ENCODE measurements around the gene DSC3.
"Not testable (repeated sequence)": the region's sequence is repeated elsewhere in the genome, so short reads cannot be mapped to it uniquely, and the experiment has no call there.

The DSC3 gene

GRCh38 chr18:30992231-30992630, 50.3 kb downstream of the DSC3 start:
- H3K4me1 ChIP-seq (ENCODE audit: control insufficient read depth, low read depth, low read length): peaks cover 7% of the 10 kb centered on the region
- no peaks in the 10 kb centered on the region for H3K27me3 ChIP-seq (ENCODE audit: control insufficient read depth, insufficient read depth, low read length)
- no peak overlapping the region for H3K4me3 ChIP-seq (ENCODE audit: low read length)
- H3K27ac ChIP-seq (ENCODE audit: low read length): no peak overlapping the region
- no peak overlapping the region for H3K9ac ChIP-seq (ENCODE audit: low read length)
- no peaks in the 10 kb centered on the region for H3K9me3 ChIP-seq (ENCODE audit: control insufficient read depth, low read depth, low read length)
- H3K36me3 ChIP-seq (ENCODE audit: control insufficient read depth, low read depth, low read length): no peaks in the 10 kb centered on the region

- H3K9ac ChIP-seq (ENCODE audit: low read length): no peak overlapping the region
- H3K9me3 ChIP-seq (ENCODE audit: control insufficient read depth, low read depth, low read length): no peaks in the 10 kb centered on the region
- no peaks in the 10 kb centered on the region for H3K27me3 ChIP-seq (ENCODE audit: control insufficient read depth, insufficient read depth, low read length)
- H3K36me3 ChIP-seq (ENCODE audit: control insufficient read depth, low read depth, low read length): no peaks in the 10 kb centered on the region
- H3K4me3 ChIP-seq (ENCODE audit: low read length): no peak overlapping the region
- no peak overlapping the region for H3K27ac ChIP-seq (ENCODE audit: low read length)
- H3K4me1 ChIP-seq (ENCODE audit: control insufficient read depth, low read depth, low read length): no peaks in the 10 kb centered on the region
Observed at GRCh38 chr18:30991397-30991796, 51.1 kb downstream of the DSC3 start.

GRCh38 chr18:30989141-30989540, 53.4 kb downstream of the DSC3 start:
- Histone ChIP-seq H3K9me3 (ENCODE audit: control insufficient read depth, low read depth, low read length) (no peaks in the 10 kb centered on the region), H3K27me3 (ENCODE audit: control insufficient read depth, insufficient read depth, low read length) (no peaks in the 10 kb centered on the region), H3K4me3 (ENCODE audit: low read length) (no peak overlapping the region), H3K27ac (ENCODE audit: low read length) (no peak overlapping the region), H3K4me1 (ENCODE audit: control insufficient read depth, low read depth, low read length) (no peaks in the 10 kb centered on the region), H3K36me3 (ENCODE audit: control insufficient read depth, low read depth, low read length) (no peaks in the 10 kb centered on the region), H3K9ac (ENCODE audit: low read length) (no peak overlapping the region)

- Histone ChIP-seq H3K9ac (ENCODE audit: low read length) (no peak overlapping the region), H3K4me1 (ENCODE audit: control insufficient read depth, low read depth, low read length) (no peaks in the 10 kb centered on the region), H3K27ac (ENCODE audit: low read length) (no peak overlapping the region), H3K27me3 (ENCODE audit: control insufficient read depth, insufficient read depth, low read length) (no peaks in the 10 kb centered on the region), H3K4me3 (ENCODE audit: low read length) (no peak overlapping the region), H3K36me3 (ENCODE audit: control insufficient read depth, low read depth, low read length) (no peaks in the 10 kb centered on the region), H3K9me3 (ENCODE audit: control insufficient read depth, low read depth, low read length) (no peaks in the 10 kb centered on the region)
Observed at GRCh38 chr18:30988440-30988839, 54.1 kb downstream of the DSC3 start.

- H3K4me3 ChIP-seq (ENCODE audit: low read length): no peak overlapping the region
- H3K4me1 ChIP-seq (ENCODE audit: control insufficient read depth, low read depth, low read length): no peaks in the 10 kb centered on the region
- no peaks in the 10 kb centered on the region for H3K27me3 ChIP-seq (ENCODE audit: control insufficient read depth, insufficient read depth, low read length)
- H3K9me3 ChIP-seq (ENCODE audit: control insufficient read depth, low read depth, low read length): no peaks in the 10 kb centered on the region
- no peaks in the 10 kb centered on the region for H3K36me3 ChIP-seq (ENCODE audit: control insufficient read depth, low read depth, low read length)
- no peak overlapping the region for H3K9ac ChIP-seq (ENCODE audit: low read length)
- no peak overlapping the region for H3K27ac ChIP-seq (ENCODE audit: low read length)
Observed at GRCh38 chr18:30987467-30988241, 54.9 kb downstream of the DSC3 start.

GRCh38 chr18:30985753-30986152, 56.8 kb downstream of the DSC3 start:
- Histone ChIP-seq H3K4me1 (ENCODE audit: control insufficient read depth, low read depth, low read length) (no peaks in the 10 kb centered on the region), H3K27ac (ENCODE audit: low read length) (no peak overlapping the region), H3K36me3 (ENCODE audit: control insufficient read depth, low read depth, low read length) (no peaks in the 10 kb centered on the region), H3K27me3 (ENCODE audit: control insufficient read depth, insufficient read depth, low read length) (no peaks in the 10 kb centered on the region), H3K4me3 (ENCODE audit: low read length) (no peak overlapping the region), H3K9ac (ENCODE audit: low read length) (no peak overlapping the region), H3K9me3 (ENCODE audit: control insufficient read depth, low read depth, low read length) (no peaks in the 10 kb centered on the region)

GRCh38 chr18:30982285-30982992, 60.1 kb downstream of the DSC3 start:
- Histone ChIP-seq H3K9me3 (ENCODE audit: control insufficient read depth, low read depth, low read length) (no peaks in the 10 kb centered on the region), H3K27me3 (ENCODE audit: control insufficient read depth, insufficient read depth, low read length) (no peaks in the 10 kb centered on the region), H3K9ac (ENCODE audit: low read length) (no peak overlapping the region)

GRCh38 chr18:30978091-30978490, 64.5 kb downstream of the DSC3 start:
- H3K4me1 ChIP-seq (ENCODE audit: control insufficient read depth, low read depth, low read length); H3K9ac ChIP-seq (ENCODE audit: low read length); H3K27ac ChIP-seq (ENCODE audit: low read length): not testable (repeated sequence)

More at GRCh38 chr18:30982285-30982992, 60.1 kb downstream of the DSC3 start:
- no peak overlapping the region for H3K4me3 ChIP-seq (ENCODE audit: low read length)
- no peaks in the 10 kb centered on the region for H3K4me1 ChIP-seq (ENCODE audit: control insufficient read depth, low read depth, low read length)
- no peaks in the 10 kb centered on the region for H3K36me3 ChIP-seq (ENCODE audit: control insufficient read depth, low read depth, low read length)
- no peak overlapping the region for H3K27ac ChIP-seq (ENCODE audit: low read length)

GRCh38 chr18:30971338-30971956, 71.1 kb downstream of the DSC3 start:
- H3K27me3 ChIP-seq (ENCODE audit: control insufficient read depth, insufficient read depth, low read length): no peaks in the 10 kb centered on the region
- H3K9ac ChIP-seq (ENCODE audit: low read length): no peak overlapping the region
- no peaks in the 10 kb centered on the region for H3K36me3 ChIP-seq (ENCODE audit: control insufficient read depth, low read depth, low read length)
- no peaks in the 10 kb centered on the region for H3K4me1 ChIP-seq (ENCODE audit: control insufficient read depth, low read depth, low read length)
- H3K9me3 ChIP-seq (ENCODE audit: control insufficient read depth, low read depth, low read length): no peaks in the 10 kb centered on the region
- no peak overlapping the region for H3K4me3 ChIP-seq (ENCODE audit: low read length)
- no peak overlapping the region for H3K27ac ChIP-seq (ENCODE audit: low read length)

More at GRCh38 chr18:30978091-30978490, 64.5 kb downstream of the DSC3 start:
- H3K36me3 ChIP-seq (ENCODE audit: control insufficient read depth, low read depth, low read length); H3K4me3 ChIP-seq (ENCODE audit: low read length); H3K27me3 ChIP-seq (ENCODE audit: control insufficient read depth, insufficient read depth, low read length); H3K9me3 ChIP-seq (ENCODE audit: control insufficient read depth, low read depth, low read length): not testable (repeated sequence)

- Histone ChIP-seq H3K27me3 (ENCODE audit: control insufficient read depth, insufficient read depth, low read length) (no peaks in the 10 kb centered on the region), H3K4me3 (ENCODE audit: low read length) (no peak overlapping the region), H3K27ac (ENCODE audit: low read length) (no peak overlapping the region), H3K9me3 (ENCODE audit: control insufficient read depth, low read depth, low read length) (no peaks in the 10 kb centered on the region), H3K36me3 (ENCODE audit: control insufficient read depth, low read depth, low read length) (no peaks in the 10 kb centered on the region), H3K9ac (ENCODE audit: low read length) (no peak overlapping the region), H3K4me1 (ENCODE audit: control insufficient read depth, low read depth, low read length) (no peaks in the 10 kb centered on the region)
Observed at GRCh38 chr18:30970196-30970816, 72.2 kb downstream of the DSC3 start.

- H3K36me3 ChIP-seq (ENCODE audit: control insufficient read depth, low read depth, low read length): no peaks in the 10 kb centered on the region
- H3K4me3 ChIP-seq (ENCODE audit: low read length): no peak overlapping the region
- H3K9ac ChIP-seq (ENCODE audit: low read length): no peak overlapping the region
- no peaks in the 10 kb centered on the region for H3K27me3 ChIP-seq (ENCODE audit: control insufficient read depth, insufficient read depth, low read length)
- no peaks in the 10 kb centered on the region for H3K4me1 ChIP-seq (ENCODE audit: control insufficient read depth, low read depth, low read length)
- no peak overlapping the region for H3K27ac ChIP-seq (ENCODE audit: low read length)
- H3K9me3 ChIP-seq (ENCODE audit: control insufficient read depth, low read depth, low read length): no peaks in the 10 kb centered on the region
Observed at GRCh38 chr18:30969670-30970170, 72.8 kb downstream of the DSC3 start.
